HEK293T (cell line): ENCODE data around the gene CCDC146.
"Not testable (repeated sequence)": the region's sequence is repeated elsewhere in the genome, so short reads cannot be mapped to it uniquely, and the experiment has no call there.

ENCODE experiments used
- CTCF ChIA-PET: fragments of 350-600 bp; formaldehyde crosslinking; extraction: SDS; loops from one replicate; lab custom pipeline; 2021; ENCODE audit warnings: antibody characterized with exemption, inconsistent platforms; lab: Yijun Ruan, JAX
- POLR2A ChIA-PET: fragments of 350-600 bp; formaldehyde crosslinking; extraction: SDS; loops from one replicate; lab custom pipeline; 2020; ENCODE audit warnings: antibody characterized with exemption, inconsistent platforms; lab: Yijun Ruan, JAX
- DNase-seq: peaks from one replicate; pipeline ENCODE4 v3.0.0; 2012; ENCODE audit warnings: mixed read lengths; ENCODE audit errors: extremely low spot score
- ARNT ChIP-seq: fragments of 450-650 bp; IDR thresholded peaks from 2 replicates; pipeline ENCODE4 v1.6.1; 2017; ENCODE audit warnings: mild to moderate bottlenecking
- BHLHE40 ChIP-seq: fragments of 450-650 bp; IDR thresholded peaks from 2 replicates; pipeline ENCODE4 v1.6.1; 2016; ENCODE audit warnings: mild to moderate bottlenecking, moderate library complexity, borderline replicate concordance
- CTBP1 ChIP-seq: fragments of 450-650 bp; IDR thresholded peaks from 2 replicates; pipeline ENCODE4 v1.6.1; 2016; ENCODE audit warnings: borderline replicate concordance
- ELF4 ChIP-seq: fragments of 450-650 bp; IDR thresholded peaks from 2 replicates; pipeline ENCODE4 v1.6.1; 2017; ENCODE audit warnings: antibody characterized with exemption
- FOXA1 ChIP-seq: fragments of 450-650 bp; IDR thresholded peaks from 2 replicates; pipeline ENCODE4 v1.6.1; 2016; ENCODE audit warnings: mild to moderate bottlenecking
- FOXK2 ChIP-seq: fragments of 450-650 bp; IDR thresholded peaks from 2 replicates; pipeline ENCODE4 v1.6.1; 2016; ENCODE audit warnings: mild to moderate bottlenecking
- FOXM1 ChIP-seq: fragments of 450-650 bp; IDR thresholded peaks from 2 replicates; pipeline ENCODE4 v1.6.1; 2017; ENCODE audit warnings: mild to moderate bottlenecking, borderline replicate concordance
- HDGF ChIP-seq: fragments of 450-650 bp; IDR thresholded peaks from 2 replicates; pipeline ENCODE4 v1.6.1; 2017; ENCODE audit warnings: antibody characterized with exemption, borderline replicate concordance
- L3MBTL2 ChIP-seq: fragments of 450-650 bp; conservative IDR thresholded peaks from 2 replicates; pipeline ENCODE4 v1.6.1; 2016; ENCODE audit warnings: mild to moderate bottlenecking
- LEF1 ChIP-seq: fragments of 450-650 bp; IDR thresholded peaks from 2 replicates; pipeline ENCODE4 v1.6.1; 2017; ENCODE audit warnings: mild to moderate bottlenecking, borderline replicate concordance
- NFRKB ChIP-seq: fragments of 450-650 bp; IDR thresholded peaks from 2 replicates; pipeline ENCODE4 v1.6.1; 2016; ENCODE audit warnings: mild to moderate bottlenecking, moderate library complexity
- SP1 ChIP-seq: fragments of 450-650 bp; IDR thresholded peaks from 2 replicates; pipeline ENCODE4 v1.6.1; 2017
- SUZ12 ChIP-seq: fragments of 450-650 bp; IDR thresholded peaks from 2 replicates; pipeline ENCODE4 v1.6.1; 2016; ENCODE audit warnings: mild to moderate bottlenecking
- TARDBP ChIP-seq: fragments of 450-650 bp; IDR thresholded peaks from 2 replicates; pipeline ENCODE4 v1.6.1; 2016
- ZNF384 ChIP-seq: fragments of 450-650 bp; IDR thresholded peaks from 2 replicates; pipeline ENCODE4 v1.6.1; 2016
- TF ChIP-seq, protein P1 (sequence below): fragments of 450-650 bp; IDR thresholded peaks from 2 replicates; pipeline ENCODE4 v1.6.1; 2016

CCDC146 gene

DNA sequence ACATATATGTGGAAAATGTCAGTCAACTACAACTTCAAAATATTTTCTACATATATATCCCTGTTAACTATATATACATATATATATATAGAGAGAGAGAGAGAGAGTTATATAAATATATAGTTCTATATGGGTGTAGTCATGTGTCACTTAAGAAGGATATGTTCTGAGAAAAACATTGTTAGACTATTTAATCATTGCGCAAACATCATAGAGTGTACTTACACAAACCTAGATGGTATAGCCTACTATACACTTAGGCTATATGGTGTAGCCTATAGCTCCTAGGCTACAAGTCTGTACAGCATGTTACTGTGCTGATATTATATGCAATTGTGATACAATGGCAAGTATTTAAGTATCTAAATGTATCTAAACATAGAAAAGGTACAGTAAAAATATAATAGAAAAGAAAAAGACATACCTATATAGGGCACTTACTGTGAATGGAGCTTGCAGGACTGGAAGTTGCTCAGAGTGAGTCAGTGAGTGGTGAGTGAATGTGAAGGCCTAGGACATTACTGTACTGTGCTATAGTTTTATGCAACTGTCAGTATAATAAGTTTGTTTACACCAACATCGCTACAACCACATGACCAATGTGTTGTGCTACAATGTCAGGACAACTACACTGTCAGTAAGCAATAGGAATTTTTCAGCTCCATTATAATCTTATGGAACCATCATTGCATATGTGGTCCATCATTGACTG lies 95.2 kb downstream of the CCDC146 start:
- CTCF ChIA-PET = no interaction called here
- POLR2A ChIA-PET = no interaction called here
- DNase-seq = no peak
- TF ChIP-seq BHLHE40 (no peak), SP1 (no peak), FOXM1 (no peak), SUZ12 (no peak), HDGF (no peak), CTBP1 (no peak), ZNF384 (no peak), TARDBP (no peak), FOXK2 (no peak), ARNT (no peak), FOXA1 (no peak), NFRKB (no peak)

- DNase-seq, CTCF ChIA-PET, POLR2A ChIA-PET: not testable (repeated sequence)
Observed at GRCh38 chr7:77219701-77220331, 97.4 kb downstream of the CCDC146 start.

DNA sequence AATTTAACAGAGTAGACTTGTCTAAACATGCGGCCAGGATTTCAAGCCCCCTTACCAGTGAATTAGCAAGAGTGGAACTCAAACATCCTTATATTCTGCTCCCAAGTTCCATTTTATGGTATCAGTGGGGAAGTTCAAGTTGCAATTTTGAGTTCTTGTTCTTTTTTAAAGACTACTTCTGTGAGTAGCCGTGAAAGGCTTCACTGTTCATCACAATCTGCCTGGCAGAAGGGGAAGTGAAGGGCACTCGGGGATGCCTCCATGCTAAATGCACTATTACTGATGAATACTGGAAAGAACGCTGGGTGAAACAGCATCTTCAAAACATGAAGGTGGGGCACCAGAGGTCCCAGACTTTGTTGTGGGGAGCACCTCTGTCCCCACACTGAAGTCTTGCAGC lies 99.7 kb downstream of the CCDC146 start:
- ChIA-PET POLR2A (no interaction called here), CTCF (no interaction called here)
- no peak for TF ChIP-seq FOXA1
- TF ChIP-seq FOXK2 = no peak
- TF ChIP-seq L3MBTL2 = no peak
- no peak for TF ChIP-seq SUZ12
- no peak for TF ChIP-seq FOXM1
- TF ChIP-seq LEF1 = no peak
- no peak for DNase-seq

GRCh38 chr7:77222819-77223218 lies 100.4 kb downstream of the CCDC146 start:
- no peak for TF ChIP-seq ARNT
- no peak for TF ChIP-seq SUZ12
- TF ChIP-seq, protein P1, sequence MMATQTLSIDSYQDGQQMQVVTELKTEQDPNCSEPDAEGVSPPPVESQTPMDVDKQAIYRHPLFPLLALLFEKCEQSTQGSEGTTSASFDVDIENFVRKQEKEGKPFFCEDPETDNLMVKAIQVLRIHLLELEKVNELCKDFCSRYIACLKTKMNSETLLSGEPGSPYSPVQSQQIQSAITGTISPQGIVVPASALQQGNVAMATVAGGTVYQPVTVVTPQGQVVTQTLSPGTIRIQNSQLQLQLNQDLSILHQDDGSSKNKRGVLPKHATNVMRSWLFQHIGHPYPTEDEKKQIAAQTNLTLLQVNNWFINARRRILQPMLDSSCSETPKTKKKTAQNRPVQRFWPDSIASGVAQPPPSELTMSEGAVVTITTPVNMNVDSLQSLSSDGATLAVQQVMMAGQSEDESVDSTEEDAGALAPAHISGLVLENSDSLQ = no peak
- TF ChIP-seq LEF1 = no peak
- no peak for TF ChIP-seq NFRKB
- TF ChIP-seq CTBP1 = no peak
- no peak for TF ChIP-seq FOXM1
- TF ChIP-seq FOXK2 = no peak
- ChIA-PET POLR2A (no interaction called here), CTCF (no interaction called here)
- no peak for DNase-seq

DNA sequence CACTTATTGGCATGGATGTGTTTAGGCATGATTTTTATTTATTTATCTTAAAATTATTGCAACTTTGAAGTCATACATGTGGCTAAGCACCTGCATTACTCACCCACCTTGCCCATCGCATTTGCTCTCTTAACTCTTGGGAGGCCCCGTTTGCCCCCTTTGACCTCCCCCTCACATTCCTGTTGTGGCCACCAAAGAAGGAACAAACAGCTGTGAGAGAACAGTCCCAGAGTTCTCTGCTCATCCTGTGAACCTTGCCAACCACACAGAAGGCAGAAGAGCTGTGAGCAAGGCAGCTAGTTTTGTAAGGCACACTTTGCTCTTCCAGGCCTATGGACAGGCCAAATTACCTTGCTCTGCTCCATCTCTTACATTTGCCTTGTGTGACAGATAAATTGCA lies 100.8 kb downstream of the CCDC146 start:
- ChIA-PET POLR2A (no interaction called here), CTCF (interaction anchor here (0.8 kb wide), 1 partner anchor 24 kb away, joined by 4 read pairs; no protein-coding TSS in a partner anchor)
- no peak for DNase-seq
- TF ChIP-seq SUZ12 (no peak), HDGF (no peak), FOXK2 (no peak), ZNF384 (no peak), CTBP1 (no peak), TARDBP (no peak), SP1 (no peak), ARNT (no peak), BHLHE40 (no peak), FOXM1 (no peak), LEF1 (no peak), L3MBTL2 (no peak), ELF4 (no peak), FOXA1 (no peak), NFRKB (no peak)
- TF ChIP-seq, protein P1 = no peak

DNA sequence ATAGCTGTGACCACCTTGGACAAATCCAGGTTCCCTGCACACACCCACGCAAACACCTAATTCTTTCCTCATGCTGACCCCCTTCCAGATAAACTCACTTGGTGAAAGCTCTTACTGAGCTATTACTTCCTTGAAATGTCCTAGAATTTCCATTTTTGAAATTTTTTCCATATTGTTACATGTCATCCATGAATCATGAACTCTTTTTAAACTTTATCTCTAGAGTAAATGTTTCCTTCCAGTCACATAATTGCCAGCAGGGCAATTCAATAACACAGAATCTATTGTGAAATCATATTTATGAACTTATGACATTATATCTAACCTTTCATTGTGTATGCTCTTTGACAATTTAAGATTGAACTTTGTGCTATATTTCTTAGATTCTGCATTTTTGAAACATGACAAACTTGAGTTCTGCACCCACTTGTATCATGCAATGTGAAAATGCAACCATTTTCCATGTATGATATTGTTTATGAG lies 104.0 kb downstream of the CCDC146 start:
- DNase-seq = no peak
- ChIA-PET POLR2A (no interaction called here), CTCF (interaction anchor here (1.6 kb wide), 1 partner anchor 21 kb away, joined by 7 read pairs; no protein-coding TSS in a partner anchor)
- TF ChIP-seq SP1 (no peak), SUZ12 (no peak), TARDBP (no peak), HDGF (no peak), FOXM1 (no peak), CTBP1 (no peak), ELF4 (no peak), LEF1 (no peak), ZNF384 (no peak), FOXK2 (no peak), L3MBTL2 (no peak), NFRKB (no peak)
- TF ChIP-seq, protein P1 = no peak

DNA sequence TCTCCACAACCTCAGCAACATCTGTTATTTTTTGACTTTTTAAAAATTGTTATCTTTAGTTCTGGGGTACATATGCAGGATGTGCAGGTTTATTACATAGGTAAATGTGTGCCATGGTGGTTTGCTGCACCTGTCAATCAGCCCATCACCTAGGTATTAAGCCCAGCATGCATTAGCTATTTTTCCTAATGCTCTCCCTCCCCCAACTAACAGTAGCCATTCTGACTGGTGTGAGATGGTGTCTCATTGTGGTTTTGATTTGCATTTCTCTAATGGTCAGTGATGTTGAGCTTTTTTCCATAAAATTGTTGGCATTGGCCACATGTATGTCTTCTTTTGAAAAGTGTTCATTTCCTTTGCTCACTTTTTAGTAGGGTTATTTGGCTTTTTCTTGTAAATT lies 106.4 kb downstream of the CCDC146 start:
- CTCF ChIA-PET, POLR2A ChIA-PET: not testable (repeated sequence)

More for the DNA sequence above, 106.4 kb downstream of the CCDC146 start:
- DNase-seq = not testable (repeated sequence)
